ENCODE measurements around the gene ZNF99.
"Not testable (repeated sequence)": the region's sequence is repeated elsewhere in the genome, so short reads cannot be mapped to it uniquely, and the experiment has no call there.

Gene ZNF99

GRCh38 chr19:22721533-22721932, 62.4 kb downstream of the ZNF99 start:
- H3K4me1 ChIP-seq (ENCODE audit: control insufficient read depth, insufficient read depth, low read length); H3K27me3 ChIP-seq (ENCODE audit: control insufficient read depth, insufficient read depth, low read length); H3K4me3 ChIP-seq (ENCODE audit: low read length); H3K9me3 ChIP-seq (ENCODE audit: control insufficient read depth, low read length); H3K9ac ChIP-seq (ENCODE audit: low read length); H3K36me3 ChIP-seq (ENCODE audit: control insufficient read depth, insufficient read depth, low read length): not testable (repeated sequence)

GRCh38 chr19:22708983-22709382, 75.0 kb downstream of the ZNF99 start:
- Histone ChIP-seq H3K9ac (ENCODE audit: low read length) (no peak overlapping the region), H3K9me3 (ENCODE audit: control insufficient read depth, low read length) (no peaks in the 10 kb centered on the region), H3K36me3 (ENCODE audit: control insufficient read depth, insufficient read depth, low read length) (no peaks in the 10 kb centered on the region), H3K4me3 (ENCODE audit: low read length) (no peak overlapping the region), H3K4me1 (ENCODE audit: control insufficient read depth, insufficient read depth, low read length) (no peaks in the 10 kb centered on the region), H3K27me3 (ENCODE audit: control insufficient read depth, insufficient read depth, low read length) (no peaks in the 10 kb centered on the region)

GRCh38 chr19:22703096-22703495, 80.9 kb downstream of the ZNF99 start:
- not testable (repeated sequence) for H3K9ac ChIP-seq (ENCODE audit: low read length); H3K4me1 ChIP-seq (ENCODE audit: control insufficient read depth, insufficient read depth, low read length); H3K27me3 ChIP-seq (ENCODE audit: control insufficient read depth, insufficient read depth, low read length); H3K9me3 ChIP-seq (ENCODE audit: control insufficient read depth, low read length); H3K4me3 ChIP-seq (ENCODE audit: low read length); H3K36me3 ChIP-seq (ENCODE audit: control insufficient read depth, insufficient read depth, low read length)

GRCh38 chr19:22702661-22703060, 81.3 kb downstream of the ZNF99 start:
- not testable (repeated sequence) for H3K9ac ChIP-seq (ENCODE audit: low read length); H3K4me1 ChIP-seq (ENCODE audit: control insufficient read depth, insufficient read depth, low read length); H3K36me3 ChIP-seq (ENCODE audit: control insufficient read depth, insufficient read depth, low read length); H3K27me3 ChIP-seq (ENCODE audit: control insufficient read depth, insufficient read depth, low read length); H3K4me3 ChIP-seq (ENCODE audit: low read length); H3K9me3 ChIP-seq (ENCODE audit: control insufficient read depth, low read length)
